WTC11 (cell line): Measurements from ENCODE around the gene NTN1. TPM values are rescaled to one million over a fixed set of nuclear protein-coding genes. Genes with fewer than 3 reads are reported as not detected.

Experiments
- ATAC-seq: fragments of 200-7000 bp; cut with Tn5 transposase; 2 replicates; pipeline ENCODE4 v1.10.0; 2021; ENCODE audit warnings: mild to moderate bottlenecking, moderate library complexity
- CTCF ChIA-PET: fragments of 300-600 bp; sonication (Branson Sonifier 250); formaldehyde crosslinking; loops from one replicate; lab custom pipeline; 2021; ENCODE audit warnings: antibody characterized with exemption; lab: Charles Lee
- POLR2A ChIA-PET: fragments of 350-600 bp; sonication (Branson Sonifier 250); formaldehyde crosslinking; loops from one replicate; lab custom pipeline; 2021; ENCODE audit warnings: antibody characterized with exemption; lab: Charles Lee
- DNase-seq: peaks from one replicate; pipeline ENCODE4 v3.0.0; 2021; ENCODE audit warnings: low spot score
- H3K27ac Mint-ChIP-seq: 2 replicates; pipeline ENCODE4 v1.8.0; 2021; ENCODE audit warnings: mixed read lengths
- H3K27me3 Mint-ChIP-seq: 2 replicates; pipeline ENCODE4 v1.8.0; 2021; ENCODE audit warnings: low read depth, mild to moderate bottlenecking, moderate library complexity, mixed read lengths
- H3K36me3 Mint-ChIP-seq: 2 replicates; pipeline ENCODE4 v1.8.0; 2021; ENCODE audit warnings: mixed read lengths
- H3K4me1 Mint-ChIP-seq: 2 replicates; pipeline ENCODE4 v1.8.0; 2022; ENCODE audit warnings: mixed read lengths
- H3K4me3 Mint-ChIP-seq: 2 replicates; pipeline ENCODE4 v1.8.0; 2021; ENCODE audit warnings: mild to moderate bottlenecking, moderate library complexity, mixed read lengths
- H3K9me3 Mint-ChIP-seq: 2 replicates; pipeline ENCODE4 v1.8.0; 2021; ENCODE audit warnings: mixed read lengths
- FOXJ3 ChIP-seq: sonication (generic); formaldehyde crosslinking; IDR thresholded peaks from 2 replicates; pipeline ENCODE4 v1.9.0; 2021; ENCODE audit warnings: missing genetic modification reagents, mild to moderate bottlenecking, borderline replicate concordance
- FOXK1 ChIP-seq: sonication (generic); formaldehyde crosslinking; IDR thresholded peaks from 2 replicates; pipeline ENCODE4 v1.8.0; 2022; ENCODE audit warnings: mild to moderate bottlenecking, moderate library complexity, missing genetic modification reagents
- JUN ChIP-seq: sonication (generic); formaldehyde crosslinking; IDR thresholded peaks from 2 replicates; pipeline ENCODE4 v1.8.0; 2023; ENCODE audit warnings: mild to moderate bottlenecking, missing genetic modification reagents
- NR3C1 ChIP-seq: sonication (generic); formaldehyde crosslinking; conservative IDR thresholded peaks from 2 replicates; pipeline ENCODE4 v1.8.1; 2023; ENCODE audit warnings: low read depth, mild to moderate bottlenecking, missing genetic modification reagents
- ZNF232 ChIP-seq: sonication (generic); formaldehyde crosslinking; IDR thresholded peaks from 2 replicates; pipeline ENCODE4 v1.8.0; 2022; ENCODE audit warnings: mild to moderate bottlenecking, missing genetic modification reagents
- ZNF416 ChIP-seq: fragments of 250-450 bp; sonication (Bioruptor Pico); IDR thresholded peaks from 2 replicates; pipeline ENCODE4 v1.9.0; 2021; ENCODE audit warnings: mild to moderate bottlenecking, inconsistent platforms
- total RNA-seq: library from RNA; stranded (reverse); gene quantifications from 3 replicates; pipeline ENCODE4 v1.2.3, GENCODE V29; 2021
- TF ChIP-seq, protein P1 (sequence below): sonication (generic); formaldehyde crosslinking; IDR thresholded peaks from 2 replicates; pipeline ENCODE4 v1.8.0; 2022; ENCODE audit warnings: mild to moderate bottlenecking, missing genetic modification reagents
- TF ChIP-seq, protein P2 (sequence below): sonication (generic); formaldehyde crosslinking; IDR thresholded peaks from 2 replicates; pipeline ENCODE4 v1.8.1; 2022; ENCODE audit warnings: low read depth, mild to moderate bottlenecking, moderate library complexity, missing genetic modification reagents, borderline replicate concordance
- TF ChIP-seq, protein P3 (sequence below): sonication (generic); formaldehyde crosslinking; IDR thresholded peaks from 2 replicates; pipeline ENCODE4 v1.8.0; 2022; ENCODE audit warnings: mild to moderate bottlenecking, missing genetic modification reagents
- TF ChIP-seq, protein P4 (sequence below): sonication (generic); formaldehyde crosslinking; IDR thresholded peaks from 2 replicates; pipeline ENCODE4 v1.8.1; 2023; ENCODE audit warnings: mild to moderate bottlenecking, missing genetic modification reagents
- TF ChIP-seq, protein P5 (sequence below): fragments of 250-450 bp; sonication (Bioruptor Pico); IDR thresholded peaks from 2 replicates; pipeline ENCODE4 v1.9.0; 2021; ENCODE audit warnings: moderate library complexity, mild to moderate bottlenecking, inconsistent platforms, borderline replicate concordance
- TF ChIP-seq, protein P6 (sequence below): sonication (generic); formaldehyde crosslinking; IDR thresholded peaks from 2 replicates; pipeline ENCODE4 v1.8.1; 2023; ENCODE audit warnings: mild to moderate bottlenecking, missing genetic modification reagents, borderline replicate concordance
- TF ChIP-seq, protein P7 (sequence below): sonication (generic); formaldehyde crosslinking; IDR thresholded peaks from 2 replicates; pipeline ENCODE4 v1.8.1; 2022; ENCODE audit warnings: missing genetic modification reagents, borderline replicate concordance
- TF ChIP-seq, protein P8 (sequence below): sonication (generic); formaldehyde crosslinking; conservative IDR thresholded peaks from 2 replicates; pipeline ENCODE4 v1.8.1; 2023; ENCODE audit warnings: mild to moderate bottlenecking, low read depth, missing genetic modification reagents, moderate library complexity

Gene NTN1
- total RNA-seq, 1 experiment from 2014 or later = 5.5 TPM

DNA sequence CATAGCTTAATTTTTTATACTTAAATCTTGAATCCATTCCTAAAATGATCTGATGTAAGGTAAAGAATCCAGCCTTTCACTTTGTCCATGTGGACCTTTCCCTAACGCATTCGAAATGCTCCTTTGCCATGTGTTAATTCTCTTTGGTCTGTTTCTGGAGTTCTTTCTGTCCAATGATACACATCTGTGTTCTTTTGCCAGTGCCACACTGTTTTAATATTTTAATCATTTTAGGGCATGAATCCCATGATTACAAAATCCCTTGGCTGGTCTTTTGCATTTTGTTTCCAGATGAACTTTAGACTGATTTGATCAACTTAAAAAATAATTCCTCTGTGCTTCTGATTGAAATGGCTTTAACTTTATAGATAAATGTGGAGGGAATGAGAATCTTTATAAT is 74.1 kb downstream of the NTN1 start:
- ChIA-PET POLR2A (no interaction called here), CTCF (no interaction called here)
- no peaks in the 10 kb centered on the region for H3K27me3 Mint-ChIP-seq
- H3K4me3 Mint-ChIP-seq = no peak overlapping the region
- DNase-seq (no peak), ATAC-seq (no peak)
- TF ChIP-seq, protein P1, sequence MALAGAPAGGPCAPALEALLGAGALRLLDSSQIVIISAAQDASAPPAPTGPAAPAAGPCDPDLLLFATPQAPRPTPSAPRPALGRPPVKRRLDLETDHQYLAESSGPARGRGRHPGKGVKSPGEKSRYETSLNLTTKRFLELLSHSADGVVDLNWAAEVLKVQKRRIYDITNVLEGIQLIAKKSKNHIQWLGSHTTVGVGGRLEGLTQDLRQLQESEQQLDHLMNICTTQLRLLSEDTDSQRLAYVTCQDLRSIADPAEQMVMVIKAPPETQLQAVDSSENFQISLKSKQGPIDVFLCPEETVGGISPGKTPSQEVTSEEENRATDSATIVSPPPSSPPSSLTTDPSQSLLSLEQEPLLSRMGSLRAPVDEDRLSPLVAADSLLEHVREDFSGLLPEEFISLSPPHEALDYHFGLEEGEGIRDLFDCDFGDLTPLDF (CRISPR knock-in tag) = no peak
- TF ChIP-seq, protein P2, sequence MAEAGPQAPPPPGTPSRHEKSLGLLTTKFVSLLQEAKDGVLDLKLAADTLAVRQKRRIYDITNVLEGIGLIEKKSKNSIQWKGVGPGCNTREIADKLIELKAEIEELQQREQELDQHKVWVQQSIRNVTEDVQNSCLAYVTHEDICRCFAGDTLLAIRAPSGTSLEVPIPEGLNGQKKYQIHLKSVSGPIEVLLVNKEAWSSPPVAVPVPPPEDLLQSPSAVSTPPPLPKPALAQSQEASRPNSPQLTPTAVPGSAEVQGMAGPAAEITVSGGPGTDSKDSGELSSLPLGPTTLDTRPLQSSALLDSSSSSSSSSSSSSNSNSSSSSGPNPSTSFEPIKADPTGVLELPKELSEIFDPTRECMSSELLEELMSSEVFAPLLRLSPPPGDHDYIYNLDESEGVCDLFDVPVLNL = no peak
- TF ChIP-seq, protein P3, sequence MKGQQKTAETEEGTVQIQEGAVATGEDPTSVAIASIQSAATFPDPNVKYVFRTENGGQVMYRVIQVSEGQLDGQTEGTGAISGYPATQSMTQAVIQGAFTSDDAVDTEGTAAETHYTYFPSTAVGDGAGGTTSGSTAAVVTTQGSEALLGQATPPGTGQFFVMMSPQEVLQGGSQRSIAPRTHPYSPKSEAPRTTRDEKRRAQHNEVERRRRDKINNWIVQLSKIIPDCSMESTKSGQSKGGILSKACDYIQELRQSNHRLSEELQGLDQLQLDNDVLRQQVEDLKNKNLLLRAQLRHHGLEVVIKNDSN (CRISPR knock-in tag) = no peak
- TF ChIP-seq ZNF232 (no peak), NR3C1 (CRISPR knock-in tag) (no peak), FOXK1 (no peak)
- TF ChIP-seq, protein P4, sequence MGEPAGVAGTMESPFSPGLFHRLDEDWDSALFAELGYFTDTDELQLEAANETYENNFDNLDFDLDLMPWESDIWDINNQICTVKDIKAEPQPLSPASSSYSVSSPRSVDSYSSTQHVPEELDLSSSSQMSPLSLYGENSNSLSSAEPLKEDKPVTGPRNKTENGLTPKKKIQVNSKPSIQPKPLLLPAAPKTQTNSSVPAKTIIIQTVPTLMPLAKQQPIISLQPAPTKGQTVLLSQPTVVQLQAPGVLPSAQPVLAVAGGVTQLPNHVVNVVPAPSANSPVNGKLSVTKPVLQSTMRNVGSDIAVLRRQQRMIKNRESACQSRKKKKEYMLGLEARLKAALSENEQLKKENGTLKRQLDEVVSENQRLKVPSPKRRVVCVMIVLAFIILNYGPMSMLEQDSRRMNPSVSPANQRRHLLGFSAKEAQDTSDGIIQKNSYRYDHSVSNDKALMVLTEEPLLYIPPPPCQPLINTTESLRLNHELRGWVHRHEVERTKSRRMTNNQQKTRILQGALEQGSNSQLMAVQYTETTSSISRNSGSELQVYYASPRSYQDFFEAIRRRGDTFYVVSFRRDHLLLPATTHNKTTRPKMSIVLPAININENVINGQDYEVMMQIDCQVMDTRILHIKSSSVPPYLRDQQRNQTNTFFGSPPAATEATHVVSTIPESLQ (CRISPR knock-in tag) = no peak
- TF ChIP-seq, protein P5, sequence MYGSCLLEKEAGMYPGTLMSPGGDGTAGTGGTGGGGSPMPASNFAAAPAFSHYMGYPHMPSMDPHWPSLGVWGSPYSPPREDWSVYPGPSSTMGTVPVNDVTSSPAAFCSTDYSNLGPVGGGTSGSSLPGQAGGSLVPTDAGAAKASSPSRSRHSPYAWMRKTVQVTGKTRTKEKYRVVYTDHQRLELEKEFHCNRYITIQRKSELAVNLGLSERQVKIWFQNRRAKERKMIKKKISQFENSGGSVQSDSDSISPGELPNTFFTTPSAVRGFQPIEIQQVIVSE (CRISPR knock-in tag) = no peak
- TF ChIP-seq, protein P6, sequence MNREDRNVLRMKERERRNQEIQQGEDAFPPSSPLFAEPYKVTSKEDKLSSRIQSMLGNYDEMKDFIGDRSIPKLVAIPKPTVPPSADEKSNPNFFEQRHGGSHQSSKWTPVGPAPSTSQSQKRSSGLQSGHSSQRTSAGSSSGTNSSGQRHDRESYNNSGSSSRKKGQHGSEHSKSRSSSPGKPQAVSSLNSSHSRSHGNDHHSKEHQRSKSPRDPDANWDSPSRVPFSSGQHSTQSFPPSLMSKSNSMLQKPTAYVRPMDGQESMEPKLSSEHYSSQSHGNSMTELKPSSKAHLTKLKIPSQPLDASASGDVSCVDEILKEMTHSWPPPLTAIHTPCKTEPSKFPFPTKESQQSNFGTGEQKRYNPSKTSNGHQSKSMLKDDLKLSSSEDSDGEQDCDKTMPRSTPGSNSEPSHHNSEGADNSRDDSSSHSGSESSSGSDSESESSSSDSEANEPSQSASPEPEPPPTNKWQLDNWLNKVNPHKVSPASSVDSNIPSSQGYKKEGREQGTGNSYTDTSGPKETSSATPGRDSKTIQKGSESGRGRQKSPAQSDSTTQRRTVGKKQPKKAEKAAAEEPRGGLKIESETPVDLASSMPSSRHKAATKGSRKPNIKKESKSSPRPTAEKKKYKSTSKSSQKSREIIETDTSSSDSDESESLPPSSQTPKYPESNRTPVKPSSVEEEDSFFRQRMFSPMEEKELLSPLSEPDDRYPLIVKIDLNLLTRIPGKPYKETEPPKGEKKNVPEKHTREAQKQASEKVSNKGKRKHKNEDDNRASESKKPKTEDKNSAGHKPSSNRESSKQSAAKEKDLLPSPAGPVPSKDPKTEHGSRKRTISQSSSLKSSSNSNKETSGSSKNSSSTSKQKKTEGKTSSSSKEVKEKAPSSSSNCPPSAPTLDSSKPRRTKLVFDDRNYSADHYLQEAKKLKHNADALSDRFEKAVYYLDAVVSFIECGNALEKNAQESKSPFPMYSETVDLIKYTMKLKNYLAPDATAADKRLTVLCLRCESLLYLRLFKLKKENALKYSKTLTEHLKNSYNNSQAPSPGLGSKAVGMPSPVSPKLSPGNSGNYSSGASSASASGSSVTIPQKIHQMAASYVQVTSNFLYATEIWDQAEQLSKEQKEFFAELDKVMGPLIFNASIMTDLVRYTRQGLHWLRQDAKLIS (CRISPR knock-in tag) = no peak
- H3K9me3 Mint-ChIP-seq = peaks cover 8% of the 10 kb centered on the region
- no peaks in the 10 kb centered on the region; the same call in 1 of the 2 replicates for H3K4me1 Mint-ChIP-seq
- H3K27ac Mint-ChIP-seq = no peak overlapping the region
- peaks cover 8% of the 10 kb centered on the region for H3K36me3 Mint-ChIP-seq

DNA sequence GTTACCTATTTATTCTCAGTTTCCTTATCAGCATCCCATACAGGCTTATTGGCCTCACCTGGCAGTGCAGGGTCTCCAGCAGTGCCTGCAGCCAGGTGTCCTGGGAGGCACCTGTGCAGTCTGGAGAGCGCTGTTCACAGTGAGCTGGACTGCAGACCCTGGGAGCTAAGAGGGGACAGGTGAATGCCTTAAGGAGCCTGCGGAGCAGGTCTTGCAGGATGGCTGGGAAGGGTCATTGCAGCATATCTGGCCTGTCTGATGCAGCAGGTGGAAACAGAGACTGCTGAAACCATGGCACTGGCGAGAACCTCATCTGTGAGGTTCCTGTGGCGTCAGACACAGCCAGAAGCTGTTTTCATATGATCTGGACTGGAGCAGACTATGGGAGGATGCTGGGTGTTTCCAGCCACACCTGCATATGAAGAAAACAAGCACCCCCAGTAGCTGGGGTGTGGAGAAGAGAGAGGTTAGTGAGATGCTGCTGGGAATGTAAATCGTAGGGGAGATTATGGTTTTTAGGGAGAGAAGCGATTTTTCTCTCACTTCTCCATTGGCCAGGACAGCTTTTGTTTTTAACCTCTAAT is 77.0 kb downstream of the NTN1 start:
- ChIA-PET CTCF (no interaction called here), POLR2A (no interaction called here)
- Mint-ChIP-seq H3K27ac (no peak overlapping the region), H3K27me3 (peaks cover 3% of the 10 kb centered on the region; the same call in 1 of the 2 replicates), H3K4me1 (no peaks in the 10 kb centered on the region), H3K36me3 (peaks cover 16% of the 10 kb centered on the region), H3K4me3 (no peak overlapping the region), H3K9me3 (peaks cover 25% of the 10 kb centered on the region)
- ATAC-seq = no peak
- DNase-seq = no peak
- TF ChIP-seq FOXK1 (no peak), FOXJ3 (CRISPR knock-in tag) (no peak), JUN (CRISPR knock-in tag) (no peak), ZNF416 (CRISPR knock-in tag) (no peak)
- TF ChIP-seq, protein P7, sequence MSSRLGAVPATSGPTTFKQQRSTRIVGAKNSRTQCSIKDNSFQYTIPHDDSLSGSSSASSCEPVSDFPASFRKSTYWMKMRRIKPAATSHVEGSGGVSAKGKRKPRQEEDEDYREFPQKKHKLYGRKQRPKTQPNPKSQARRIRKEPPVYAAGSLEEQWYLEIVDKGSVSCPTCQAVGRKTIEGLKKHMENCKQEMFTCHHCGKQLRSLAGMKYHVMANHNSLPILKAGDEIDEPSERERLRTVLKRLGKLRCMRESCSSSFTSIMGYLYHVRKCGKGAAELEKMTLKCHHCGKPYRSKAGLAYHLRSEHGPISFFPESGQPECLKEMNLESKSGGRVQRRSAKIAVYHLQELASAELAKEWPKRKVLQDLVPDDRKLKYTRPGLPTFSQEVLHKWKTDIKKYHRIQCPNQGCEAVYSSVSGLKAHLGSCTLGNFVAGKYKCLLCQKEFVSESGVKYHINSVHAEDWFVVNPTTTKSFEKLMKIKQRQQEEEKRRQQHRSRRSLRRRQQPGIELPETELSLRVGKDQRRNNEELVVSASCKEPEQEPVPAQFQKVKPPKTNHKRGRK (CRISPR knock-in tag) = no peak
- TF ChIP-seq, protein P8, sequence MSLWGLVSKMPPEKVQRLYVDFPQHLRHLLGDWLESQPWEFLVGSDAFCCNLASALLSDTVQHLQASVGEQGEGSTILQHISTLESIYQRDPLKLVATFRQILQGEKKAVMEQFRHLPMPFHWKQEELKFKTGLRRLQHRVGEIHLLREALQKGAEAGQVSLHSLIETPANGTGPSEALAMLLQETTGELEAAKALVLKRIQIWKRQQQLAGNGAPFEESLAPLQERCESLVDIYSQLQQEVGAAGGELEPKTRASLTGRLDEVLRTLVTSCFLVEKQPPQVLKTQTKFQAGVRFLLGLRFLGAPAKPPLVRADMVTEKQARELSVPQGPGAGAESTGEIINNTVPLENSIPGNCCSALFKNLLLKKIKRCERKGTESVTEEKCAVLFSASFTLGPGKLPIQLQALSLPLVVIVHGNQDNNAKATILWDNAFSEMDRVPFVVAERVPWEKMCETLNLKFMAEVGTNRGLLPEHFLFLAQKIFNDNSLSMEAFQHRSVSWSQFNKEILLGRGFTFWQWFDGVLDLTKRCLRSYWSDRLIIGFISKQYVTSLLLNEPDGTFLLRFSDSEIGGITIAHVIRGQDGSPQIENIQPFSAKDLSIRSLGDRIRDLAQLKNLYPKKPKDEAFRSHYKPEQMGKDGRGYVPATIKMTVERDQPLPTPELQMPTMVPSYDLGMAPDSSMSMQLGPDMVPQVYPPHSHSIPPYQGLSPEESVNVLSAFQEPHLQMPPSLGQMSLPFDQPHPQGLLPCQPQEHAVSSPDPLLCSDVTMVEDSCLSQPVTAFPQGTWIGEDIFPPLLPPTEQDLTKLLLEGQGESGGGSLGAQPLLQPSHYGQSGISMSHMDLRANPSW (CRISPR knock-in tag) = no peak
